Hindlimb muscle (tissue), 1 donor: ENCODE measurements around the gene MARK4. TPM values are rescaled to one million over a fixed set of nuclear protein-coding genes. Genes with fewer than 3 reads are reported as not detected.
"Not testable (repeated sequence)": the region's sequence is repeated elsewhere in the genome, so short reads cannot be mapped to it uniquely, and the experiment has no call there.

Experiments
- DNase-seq: peaks from one replicate; pipeline ENCODE4 v3.0.0-alpha.2; 2013
- polyA plus RNA-seq: library from polyadenylated mRNA; unstranded; fragments of 120-200 nt; gene quantifications from one replicate; pipeline ENCODE4 v1.2.1, GENCODE V29; 2013; ENCODE audit not compliant: insufficient read length

MARK4 gene
- polyA plus RNA-seq, 1 donor, result 39.1 TPM

GRCh38 chr19:45306518-45307027 lies 55.5 kb downstream of the MARK4 start:
- no peak for DNase-seq

GRCh38 chr19:45307361-45307760 lies 56.3 kb downstream of the MARK4 start:
- no peak for DNase-seq

GRCh38 chr19:45309322-45309721 lies 58.3 kb downstream of the MARK4 start:
- not testable (repeated sequence) for DNase-seq

GRCh38 chr19:45311621-45312020 lies 60.5 kb downstream of the MARK4 start:
- DNase-seq, result no peak

GRCh38 chr19:45312285-45312684 lies 61.2 kb downstream of the MARK4 start:
- not testable (repeated sequence) for DNase-seq

- DNase-seq, result no peak
Observed at GRCh38 chr19:45314708-45315245, 63.7 kb downstream of the MARK4 start.

- no peak for DNase-seq
Observed at GRCh38 chr19:45315304-45315703, 64.2 kb downstream of the MARK4 start.

- DNase-seq, result no peak
Observed at GRCh38 chr19:45320997-45321775, 70.1 kb downstream of the MARK4 start.

- DNase-seq, result no peak
Observed at GRCh38 chr19:45321848-45322247, 70.8 kb downstream of the MARK4 start.

- DNase-seq, result no peak
Observed at GRCh38 chr19:45322311-45322710, 71.2 kb downstream of the MARK4 start.

- DNase-seq, result no peak
Observed at GRCh38 chr19:45322744-45323281, 71.7 kb downstream of the MARK4 start, which contains the start of gene CKM. Gene CKM (minus strand): TSS chr19:45322875. CDS start chr19:45319713, 3,162 bp downstream.

GRCh38 chr19:45323671-45324081 lies 72.6 kb downstream of the MARK4 start:
- peak; percentile 44 for DNase-seq

GRCh38 chr19:45324349-45324907 lies 73.4 kb downstream of the MARK4 start:
- no peak for DNase-seq

- DNase-seq, result no peak
Observed at GRCh38 chr19:45327404-45328143, 76.5 kb downstream of the MARK4 start.

- DNase-seq, result no peak
Observed at GRCh38 chr19:45331411-45331810, 80.3 kb downstream of the MARK4 start.

- no peak for DNase-seq
Observed at GRCh38 chr19:45333609-45334303, 82.7 kb downstream of the MARK4 start.

GRCh38 chr19:45334881-45335280 lies 83.8 kb downstream of the MARK4 start:
- DNase-seq, result not testable (repeated sequence)

GRCh38 chr19:45336696-45337251 lies 85.7 kb downstream of the MARK4 start:
- DNase-seq, result no peak

- no peak for DNase-seq
Observed at GRCh38 chr19:45339629-45340028, 88.6 kb downstream of the MARK4 start.

GRCh38 chr19:45340232-45340898 lies 89.3 kb downstream of the MARK4 start, which contains the start of gene KLC3:
Gene KLC3 (plus strand): TSS chr19:45340750. CDS start chr19:45345542, 4,792 bp downstream.
- no peak for DNase-seq

- DNase-seq, result no peak
Observed at GRCh38 chr19:45340899-45341453, 89.9 kb downstream of the MARK4 start.
